ENCODE measurements around the gene MAPK4. TPM values are rescaled to one million over a fixed set of nuclear protein-coding genes. Genes with fewer than 3 reads are reported as not detected.
"Not testable (repeated sequence)": the region's sequence is repeated elsewhere in the genome, so short reads cannot be mapped to it uniquely, and the experiment has no call there.

Gene MAPK4
- total RNA-seq, 1 donor from 2014 or later, result 2.2 TPM

DNA sequence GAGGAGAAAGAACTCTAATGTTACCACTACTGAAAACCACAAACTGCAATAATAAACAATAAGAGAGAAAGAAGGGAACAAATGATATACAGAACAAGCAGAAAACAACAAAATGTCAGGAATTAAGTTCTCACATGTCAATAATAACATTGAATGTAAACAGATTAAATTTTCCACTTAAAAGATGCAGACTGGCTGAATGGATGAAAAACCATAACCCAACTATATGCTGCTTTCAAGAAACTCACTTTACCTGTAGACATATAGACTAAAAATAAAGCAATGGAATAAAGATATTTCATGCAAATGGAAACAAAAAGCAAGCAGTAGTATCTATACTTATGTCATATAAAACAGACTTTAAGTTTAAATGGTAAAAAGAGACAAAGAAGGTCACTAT lies 209.6 kb downstream of the MAPK4 start:
- H3K4me1 ChIP-seq, result no peaks in the 10 kb centered on the region

DNA sequence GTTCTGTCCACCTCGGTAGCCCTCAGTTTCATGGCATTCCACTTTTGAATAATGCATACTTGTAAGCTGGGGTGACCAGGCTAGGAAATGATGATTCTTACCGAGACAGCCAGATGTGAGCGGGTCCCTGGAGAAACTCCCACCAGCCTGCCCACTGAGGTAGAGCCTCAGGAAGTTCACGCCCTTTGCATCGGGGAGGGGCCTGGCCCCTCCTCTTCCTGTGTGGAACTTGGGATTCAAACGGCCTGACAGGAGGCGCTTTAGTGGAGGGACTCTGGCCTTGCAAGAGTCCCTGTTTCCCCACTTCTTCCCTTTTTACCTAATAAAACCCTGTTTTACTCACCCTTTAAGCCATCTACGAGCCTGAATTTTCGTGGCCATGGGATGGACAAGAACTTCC lies 215.3 kb downstream of the MAPK4 start:
- Histone ChIP-seq H3K27ac (no peak overlapping the region), H3K36me3 (no peaks in the 10 kb centered on the region), H3K4me3 (no peak overlapping the region), H3K4me1 (no peaks in the 10 kb centered on the region), H3K27me3 (no peaks in the 10 kb centered on the region), H3K9me3 (no peaks in the 10 kb centered on the region)
- no peak for DNase-seq (ENCODE audit: extremely low spot score in 2 of 2)
- TF ChIP-seq POLR2AphosphoS5 (IDR thresholded peaks at IDR 0.05; ENCODE audit: insufficient read depth in 1 of 2, low read depth in 1 of 2) (no peak), POLR2A (IDR thresholded peaks at IDR 0.05) (no peak)
- TF ChIP-seq, protein P1, sequence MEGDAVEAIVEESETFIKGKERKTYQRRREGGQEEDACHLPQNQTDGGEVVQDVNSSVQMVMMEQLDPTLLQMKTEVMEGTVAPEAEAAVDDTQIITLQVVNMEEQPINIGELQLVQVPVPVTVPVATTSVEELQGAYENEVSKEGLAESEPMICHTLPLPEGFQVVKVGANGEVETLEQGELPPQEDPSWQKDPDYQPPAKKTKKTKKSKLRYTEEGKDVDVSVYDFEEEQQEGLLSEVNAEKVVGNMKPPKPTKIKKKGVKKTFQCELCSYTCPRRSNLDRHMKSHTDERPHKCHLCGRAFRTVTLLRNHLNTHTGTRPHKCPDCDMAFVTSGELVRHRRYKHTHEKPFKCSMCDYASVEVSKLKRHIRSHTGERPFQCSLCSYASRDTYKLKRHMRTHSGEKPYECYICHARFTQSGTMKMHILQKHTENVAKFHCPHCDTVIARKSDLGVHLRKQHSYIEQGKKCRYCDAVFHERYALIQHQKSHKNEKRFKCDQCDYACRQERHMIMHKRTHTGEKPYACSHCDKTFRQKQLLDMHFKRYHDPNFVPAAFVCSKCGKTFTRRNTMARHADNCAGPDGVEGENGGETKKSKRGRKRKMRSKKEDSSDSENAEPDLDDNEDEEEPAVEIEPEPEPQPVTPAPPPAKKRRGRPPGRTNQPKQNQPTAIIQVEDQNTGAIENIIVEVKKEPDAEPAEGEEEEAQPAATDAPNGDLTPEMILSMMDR (IDR thresholded peaks at IDR 0.05), result no peak
- intact Hi-C loops (cut with DNase I), result no loop called here

More for the DNA sequence above, 209.6 kb downstream of the MAPK4 start:
- intact Hi-C loops (cut with DNase I), result no loop called here
- H3K27me3 ChIP-seq, result no peaks in the 10 kb centered on the region
- DNase-seq (ENCODE audit: extremely low spot score in 2 of 2), result no peak
- H3K9me3 ChIP-seq, result no peaks in the 10 kb centered on the region
- TF ChIP-seq POLR2AphosphoS5 (IDR thresholded peaks at IDR 0.05; ENCODE audit: insufficient read depth in 1 of 2, low read depth in 1 of 2) (no peak), POLR2A (IDR thresholded peaks at IDR 0.05) (no peak)
- TF ChIP-seq, protein P1 (IDR thresholded peaks at IDR 0.05), result no peak
- H3K36me3 ChIP-seq, result no peaks in the 10 kb centered on the region
- H3K27ac ChIP-seq, result no peak overlapping the region
- no peak overlapping the region for H3K4me3 ChIP-seq

DNA sequence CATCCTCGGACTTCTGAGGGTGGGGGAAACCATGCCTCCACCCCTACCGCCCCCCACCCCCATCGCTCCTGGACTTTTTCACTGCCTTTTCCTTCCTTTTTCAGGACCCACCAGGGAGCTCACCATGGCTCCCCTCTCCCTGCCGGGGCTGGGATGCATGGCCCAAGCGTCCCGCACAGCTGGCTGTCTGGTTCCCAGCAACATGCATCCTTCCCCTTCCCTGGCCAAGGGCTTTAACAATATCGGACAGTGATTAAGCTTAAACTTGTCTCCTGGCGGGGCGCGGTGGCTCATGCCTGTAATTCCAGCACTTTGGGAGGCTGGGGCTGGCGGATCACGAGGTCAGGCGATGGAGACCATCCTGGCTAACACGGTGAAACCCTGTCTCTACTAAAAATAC lies 215.8 kb downstream of the MAPK4 start:
- Histone ChIP-seq H3K4me3 (no peak overlapping the region), H3K4me1 (no peaks in the 10 kb centered on the region), H3K27me3 (no peaks in the 10 kb centered on the region), H3K27ac (no peak overlapping the region), H3K36me3 (no peaks in the 10 kb centered on the region), H3K9me3 (no peaks in the 10 kb centered on the region)
- no peak for TF ChIP-seq POLR2AphosphoS5 (IDR thresholded peaks at IDR 0.05; ENCODE audit: insufficient read depth in 1 of 2, low read depth in 1 of 2)
- no peak for TF ChIP-seq POLR2A (IDR thresholded peaks at IDR 0.05)
- intact Hi-C loops (cut with DNase I), result no loop called here
- DNase-seq (ENCODE audit: extremely low spot score in 2 of 2), result no peak

DNA sequence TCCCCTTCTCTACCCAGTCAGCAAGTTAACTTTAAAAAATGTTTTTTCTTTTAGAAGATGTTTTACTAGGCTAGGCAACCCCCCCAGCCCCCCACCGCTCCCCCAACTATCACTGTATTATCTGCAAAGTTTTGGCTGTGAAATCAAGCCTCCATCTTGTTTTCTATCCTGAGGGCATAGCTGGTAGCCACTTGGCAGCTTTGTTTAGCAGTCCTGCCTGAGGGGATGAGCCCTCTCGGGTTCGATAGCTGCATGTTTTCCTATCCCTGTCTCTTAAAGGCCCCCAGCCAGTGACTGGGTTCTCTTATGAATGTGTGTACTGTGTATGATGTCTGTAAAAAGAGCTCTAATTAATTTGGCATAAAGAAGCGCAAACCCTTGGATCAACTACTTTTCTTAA lies 216.5 kb downstream of the MAPK4 start:
- H3K9me3 ChIP-seq, result no peaks in the 10 kb centered on the region
- TF ChIP-seq, protein P1 (IDR thresholded peaks at IDR 0.05), result no peak
- no peak for TF ChIP-seq POLR2A (IDR thresholded peaks at IDR 0.05)
- no peak for TF ChIP-seq POLR2AphosphoS5 (IDR thresholded peaks at IDR 0.05; ENCODE audit: insufficient read depth in 1 of 2, low read depth in 1 of 2)
- H3K36me3 ChIP-seq, result no peaks in the 10 kb centered on the region
- H3K4me3 ChIP-seq, result no peak overlapping the region
- no peak overlapping the region for H3K27ac ChIP-seq
- no peaks in the 10 kb centered on the region for H3K4me1 ChIP-seq
- no peaks in the 10 kb centered on the region for H3K27me3 ChIP-seq
- intact Hi-C loops (cut with DNase I), result no loop called here
- no peak for DNase-seq (ENCODE audit: extremely low spot score in 2 of 2)

DNA sequence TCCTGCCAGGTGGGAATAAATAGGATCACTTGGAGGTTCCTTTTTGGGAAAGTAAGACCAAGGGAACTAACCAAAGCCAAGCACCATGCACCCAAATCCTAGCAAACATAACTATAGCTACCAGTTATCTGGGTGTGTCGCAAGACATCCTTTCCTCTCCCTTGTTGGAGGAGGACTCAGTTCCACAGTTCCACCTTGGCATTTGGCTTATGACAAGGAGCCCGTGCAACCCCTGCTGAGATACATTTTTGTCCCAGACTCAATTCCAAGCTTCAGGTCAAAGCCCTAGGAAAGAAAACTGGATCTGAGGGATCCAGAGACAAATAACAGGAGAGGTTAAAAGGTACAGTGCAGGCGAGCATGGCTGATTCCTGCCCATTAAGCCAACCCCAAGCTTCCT lies 219.1 kb downstream of the MAPK4 start:
- H3K27me3 ChIP-seq; H3K27ac ChIP-seq; intact Hi-C loops (cut with DNase I); H3K4me3 ChIP-seq; DNase-seq (ENCODE audit: extremely low spot score in 2 of 2); H3K9me3 ChIP-seq; H3K36me3 ChIP-seq; H3K4me1 ChIP-seq: not testable (repeated sequence)

Other genes with a start within 250 kb of the MAPK4 start
- 0.74 TPM for gene SKA1, start 185.0 kb upstream of the MAPK4 start, total RNA-seq